ENCODE results near the gene MLF2. TPM values are rescaled to one million over a fixed set of nuclear protein-coding genes. Genes with fewer than 3 reads are reported as not detected.

Gene MLF2
- total and polyA plus RNA-seq, 2 of the 13 experiments (the other 11 are each of a cell fraction or from before 2014, with no cell fraction given): 88.1 to 167 TPM

DNA sequence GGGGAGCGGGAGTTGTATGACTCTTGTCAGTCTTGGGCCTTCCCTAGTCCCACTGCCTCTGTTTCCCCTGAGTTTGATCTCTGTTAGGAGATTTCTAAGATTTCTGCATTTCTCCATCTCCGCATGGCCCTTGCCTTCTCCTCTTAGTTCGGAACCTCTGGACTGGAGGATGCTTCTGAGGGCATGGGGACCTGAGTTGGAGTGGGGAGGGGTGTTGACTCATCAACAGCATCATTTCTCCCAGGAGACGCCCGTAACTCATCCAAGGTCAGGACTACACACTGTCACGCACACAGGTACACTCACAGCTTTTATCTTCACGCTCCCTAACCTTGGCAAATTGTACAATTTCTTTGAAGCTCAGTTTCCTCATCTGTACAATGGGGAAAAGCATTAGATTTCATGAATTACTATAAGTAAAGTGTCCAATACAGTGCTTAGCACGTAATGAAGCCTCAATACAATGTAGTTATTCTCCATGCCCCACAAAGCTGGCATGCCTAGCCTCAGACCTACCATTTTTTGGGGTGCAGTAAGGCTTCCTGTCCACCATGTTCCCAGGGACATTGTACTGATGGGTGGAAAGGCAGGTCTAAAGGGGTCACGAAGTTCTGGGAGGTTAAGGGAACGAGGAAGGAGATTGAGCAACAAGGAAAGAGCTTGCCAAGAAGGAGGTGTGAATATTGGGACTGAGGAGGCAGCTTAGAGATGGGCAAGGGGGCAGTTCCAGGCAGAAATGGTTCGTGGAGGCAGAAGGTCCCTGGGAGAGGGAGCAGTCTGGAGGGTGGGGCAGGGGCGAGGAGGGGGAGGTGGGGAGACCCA, 18.8 kb upstream of the MLF2 start (continued):
- TF ChIP-seq, protein P1, sequence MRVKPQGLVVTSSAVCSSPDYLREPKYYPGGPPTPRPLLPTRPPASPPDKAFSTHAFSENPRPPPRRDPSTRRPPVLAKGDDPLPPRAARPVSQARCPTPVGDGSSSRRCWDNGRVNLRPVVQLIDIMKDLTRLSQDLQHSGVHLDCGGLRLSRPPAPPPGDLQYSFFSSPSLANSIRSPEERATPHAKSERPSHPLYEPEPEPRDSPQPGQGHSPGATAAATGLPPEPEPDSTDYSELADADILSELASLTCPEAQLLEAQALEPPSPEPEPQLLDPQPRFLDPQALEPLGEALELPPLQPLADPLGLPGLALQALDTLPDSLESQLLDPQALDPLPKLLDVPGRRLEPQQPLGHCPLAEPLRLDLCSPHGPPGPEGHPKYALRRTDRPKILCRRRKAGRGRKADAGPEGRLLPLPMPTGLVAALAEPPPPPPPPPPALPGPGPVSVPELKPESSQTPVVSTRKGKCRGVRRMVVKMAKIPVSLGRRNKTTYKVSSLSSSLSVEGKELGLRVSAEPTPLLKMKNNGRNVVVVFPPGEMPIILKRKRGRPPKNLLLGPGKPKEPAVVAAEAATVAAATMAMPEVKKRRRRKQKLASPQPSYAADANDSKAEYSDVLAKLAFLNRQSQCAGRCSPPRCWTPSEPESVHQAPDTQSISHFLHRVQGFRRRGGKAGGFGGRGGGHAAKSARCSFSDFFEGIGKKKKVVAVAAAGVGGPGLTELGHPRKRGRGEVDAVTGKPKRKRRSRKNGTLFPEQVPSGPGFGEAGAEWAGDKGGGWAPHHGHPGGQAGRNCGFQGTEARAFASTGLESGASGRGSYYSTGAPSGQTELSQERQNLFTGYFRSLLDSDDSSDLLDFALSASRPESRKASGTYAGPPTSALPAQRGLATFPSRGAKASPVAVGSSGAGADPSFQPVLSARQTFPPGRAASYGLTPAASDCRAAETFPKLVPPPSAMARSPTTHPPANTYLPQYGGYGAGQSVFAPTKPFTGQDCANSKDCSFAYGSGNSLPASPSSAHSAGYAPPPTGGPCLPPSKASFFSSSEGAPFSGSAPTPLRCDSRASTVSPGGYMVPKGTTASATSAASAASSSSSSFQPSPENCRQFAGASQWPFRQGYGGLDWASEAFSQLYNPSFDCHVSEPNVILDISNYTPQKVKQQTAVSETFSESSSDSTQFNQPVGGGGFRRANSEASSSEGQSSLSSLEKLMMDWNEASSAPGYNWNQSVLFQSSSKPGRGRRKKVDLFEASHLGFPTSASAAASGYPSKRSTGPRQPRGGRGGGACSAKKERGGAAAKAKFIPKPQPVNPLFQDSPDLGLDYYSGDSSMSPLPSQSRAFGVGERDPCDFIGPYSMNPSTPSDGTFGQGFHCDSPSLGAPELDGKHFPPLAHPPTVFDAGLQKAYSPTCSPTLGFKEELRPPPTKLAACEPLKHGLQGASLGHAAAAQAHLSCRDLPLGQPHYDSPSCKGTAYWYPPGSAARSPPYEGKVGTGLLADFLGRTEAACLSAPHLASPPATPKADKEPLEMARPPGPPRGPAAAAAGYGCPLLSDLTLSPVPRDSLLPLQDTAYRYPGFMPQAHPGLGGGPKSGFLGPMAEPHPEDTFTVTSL (CRISPR knock-in tag; IDR thresholded peaks at IDR 0.05; ENCODE audit: borderline replicate concordance): no peak
- TF ChIP-seq RXRB (CRISPR knock-in tag; IDR thresholded peaks at IDR 0.05; ENCODE audit: borderline replicate concordance) (no peak), SAP130 (CRISPR knock-in tag; IDR thresholded peaks at IDR 0.05; ENCODE audit: low read depth) (no peak), FOSL2 (CRISPR knock-in tag; IDR thresholded peaks at IDR 0.05) (0 out of 2 replicates have a peak, but pooled peaks have one; percentile 19), POLR2AphosphoS5 (IDR thresholded peaks at IDR 0.05; ENCODE audit: low read depth, low read length) (peak; percentile 22; the same call in 1 of the 2 replicates), MAX (IDR thresholded peaks at IDR 0.05) (0 out of 2 replicates have a peak, but pooled peaks have one; percentile 17), ZNF670 (CRISPR knock-in tag; IDR thresholded peaks at IDR 0.05; ENCODE audit: borderline replicate concordance) (no peak), NONO (IDR thresholded peaks at IDR 0.05) (no peak), NONO (CRISPR knock-in tag; conservative IDR thresholded peaks at IDR 0.05) (0 out of 2 replicates have a peak, but pooled peaks have one; percentile 22), MZF1 (CRISPR knock-in tag; IDR thresholded peaks at IDR 0.05; ENCODE audit: borderline replicate concordance) (no peak), RBM22 (optimal IDR thresholded peaks at IDR 0.05; ENCODE audit: low read length) (peak; percentile 74), HBP1 (CRISPR knock-in tag; IDR thresholded peaks at IDR 0.05; ENCODE audit: low read depth) (no peak), XBP1 (CRISPR knock-in tag; IDR thresholded peaks at IDR 0.05) (no peak), FOXK2 (IDR thresholded peaks at IDR 0.05) (no peak), ZNF577 (CRISPR knock-in tag; IDR thresholded peaks at IDR 0.05; ENCODE audit: borderline replicate concordance, low read depth) (no peak), ZFP36L2 (CRISPR knock-in tag; IDR thresholded peaks at IDR 0.05) (no peak), HNRNPH1 (optimal IDR thresholded peaks at IDR 0.05; ENCODE audit: low read depth, low read length) (no peak), ZEB1 (IDR thresholded peaks at IDR 0.05; ENCODE audit: insufficient replicate concordance, low read depth) (no peak), IRF2 (CRISPR knock-in tag; IDR thresholded peaks at IDR 0.05) (no peak), SKI (IDR thresholded peaks at IDR 0.05; ENCODE audit: partially characterized antibody) (no peak)
- TF ChIP-seq, protein P2, sequence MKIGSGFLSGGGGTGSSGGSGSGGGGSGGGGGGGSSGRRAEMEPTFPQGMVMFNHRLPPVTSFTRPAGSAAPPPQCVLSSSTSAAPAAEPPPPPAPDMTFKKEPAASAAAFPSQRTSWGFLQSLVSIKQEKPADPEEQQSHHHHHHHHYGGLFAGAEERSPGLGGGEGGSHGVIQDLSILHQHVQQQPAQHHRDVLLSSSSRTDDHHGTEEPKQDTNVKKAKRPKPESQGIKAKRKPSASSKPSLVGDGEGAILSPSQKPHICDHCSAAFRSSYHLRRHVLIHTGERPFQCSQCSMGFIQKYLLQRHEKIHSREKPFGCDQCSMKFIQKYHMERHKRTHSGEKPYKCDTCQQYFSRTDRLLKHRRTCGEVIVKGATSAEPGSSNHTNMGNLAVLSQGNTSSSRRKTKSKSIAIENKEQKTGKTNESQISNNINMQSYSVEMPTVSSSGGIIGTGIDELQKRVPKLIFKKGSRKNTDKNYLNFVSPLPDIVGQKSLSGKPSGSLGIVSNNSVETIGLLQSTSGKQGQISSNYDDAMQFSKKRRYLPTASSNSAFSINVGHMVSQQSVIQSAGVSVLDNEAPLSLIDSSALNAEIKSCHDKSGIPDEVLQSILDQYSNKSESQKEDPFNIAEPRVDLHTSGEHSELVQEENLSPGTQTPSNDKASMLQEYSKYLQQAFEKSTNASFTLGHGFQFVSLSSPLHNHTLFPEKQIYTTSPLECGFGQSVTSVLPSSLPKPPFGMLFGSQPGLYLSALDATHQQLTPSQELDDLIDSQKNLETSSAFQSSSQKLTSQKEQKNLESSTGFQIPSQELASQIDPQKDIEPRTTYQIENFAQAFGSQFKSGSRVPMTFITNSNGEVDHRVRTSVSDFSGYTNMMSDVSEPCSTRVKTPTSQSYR (CRISPR knock-in tag; IDR thresholded peaks at IDR 0.05; ENCODE audit: borderline replicate concordance): no peak
